ENCODE results near the gene FXR2.
A peak's percentile ranks its signal among the peaks of the same experiment; 100 is the strongest.
"Not testable (repeated sequence)": the region's sequence is repeated elsewhere in the genome, so short reads cannot be mapped to it uniquely, and the experiment has no call there.

The FXR2 gene

DNA sequence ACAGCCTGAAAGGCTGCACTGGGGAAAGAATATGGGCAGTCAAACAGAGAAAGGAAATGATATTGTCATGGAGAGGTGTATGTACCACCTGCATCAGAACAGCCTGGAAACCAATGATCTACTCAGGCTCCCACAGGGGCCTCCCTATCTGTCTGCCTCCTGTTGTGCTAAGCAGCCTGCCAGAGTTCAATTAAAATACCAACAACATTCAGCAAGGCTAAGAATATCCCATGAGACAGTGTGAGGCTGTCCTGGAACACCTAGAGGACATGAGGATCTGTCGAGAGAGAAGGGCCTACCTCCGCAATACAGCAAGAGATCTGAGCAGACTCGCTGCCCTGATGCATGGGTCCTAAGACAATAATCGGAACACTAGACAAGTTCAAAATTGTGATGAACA is 8.4 kb downstream of the FXR2 start:
- Histone ChIP-seq H3K36me3 (ENCODE audit: control insufficient read depth in 1 of 2, insufficient read depth in 2 of 2, low read length in 2 of 2) (peaks cover 25 to 39% of the 10 kb centered on the region in 2 donors), H3K9me3 (ENCODE audit: control insufficient read depth in 1 of 2, low read length in 2 of 2) (no peaks in the 10 kb centered on the region), H3K4me3 (ENCODE audit: low read depth in 1 of 2, low read length in 2 of 2) (no peak overlapping the region), H3K27ac (ENCODE audit: low read length) (no peak overlapping the region), H3K27me3 (ENCODE audit: low read depth, low read length) (no peaks in the 10 kb centered on the region), H3K4me1 (ENCODE audit: control insufficient read depth in 1 of 2, insufficient read depth in 2 of 2, low read length in 2 of 2) (peaks cover 0 to 2% of the 10 kb centered on the region in 2 donors)

DNA sequence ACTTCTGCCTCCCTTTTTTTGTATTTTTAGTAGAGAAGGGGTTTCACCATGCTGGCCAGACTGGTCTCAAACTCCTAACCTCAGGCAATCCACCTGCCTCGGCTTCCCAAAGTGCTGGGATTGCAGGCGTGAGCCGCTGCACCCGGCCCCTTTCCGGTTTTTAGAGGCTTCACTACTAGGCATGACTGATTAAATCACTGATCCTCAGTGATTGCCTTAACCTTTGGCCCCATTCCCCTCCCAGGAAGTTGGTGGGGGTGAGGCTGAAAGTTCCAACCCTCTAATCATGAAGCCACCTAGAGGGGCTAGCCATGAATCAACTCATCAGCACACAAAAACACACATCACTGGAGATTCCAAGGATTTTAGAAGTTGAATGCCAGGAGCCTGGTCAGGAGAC is 17.1 kb downstream of the FXR2 start:
- not testable (repeated sequence) for H3K4me3 ChIP-seq (ENCODE audit: low read depth in 1 of 2, low read length in 2 of 2); H3K27me3 ChIP-seq (ENCODE audit: low read depth, low read length); H3K9me3 ChIP-seq (ENCODE audit: control insufficient read depth in 1 of 2, low read length in 2 of 2); H3K4me1 ChIP-seq (ENCODE audit: control insufficient read depth in 1 of 2, insufficient read depth in 2 of 2, low read length in 2 of 2); H3K27ac ChIP-seq (ENCODE audit: low read length)
- peaks cover 39 to 86% of the 10 kb centered on the region in 2 donors for H3K36me3 ChIP-seq (ENCODE audit: control insufficient read depth in 1 of 2, insufficient read depth in 2 of 2, low read length in 2 of 2)

DNA sequence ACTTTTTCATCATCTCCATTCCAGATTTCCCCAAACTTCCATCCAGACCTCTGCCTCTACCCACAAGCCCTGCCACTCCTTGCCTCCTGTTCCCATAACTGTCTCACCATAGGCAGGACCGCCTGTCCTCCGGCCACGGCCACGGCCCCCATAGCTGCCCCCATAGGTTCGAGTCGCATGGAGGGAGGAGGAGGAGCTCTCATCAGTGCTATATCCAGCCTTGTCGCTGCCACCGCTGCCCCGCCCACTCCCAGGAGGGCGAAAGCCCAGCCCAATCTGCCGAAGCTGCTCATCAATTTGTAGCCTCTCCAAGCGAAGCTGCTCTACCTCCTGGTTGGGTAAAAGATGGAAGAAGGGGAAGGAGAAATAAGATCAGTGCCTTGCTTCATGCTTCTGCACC is 21.4 kb downstream of the FXR2 start:
- Histone ChIP-seq H3K4me1 (ENCODE audit: control insufficient read depth in 1 of 2, insufficient read depth in 2 of 2, low read length in 2 of 2) (peaks cover 0 to 8% of the 10 kb centered on the region in 2 donors), H3K36me3 (ENCODE audit: control insufficient read depth in 1 of 2, insufficient read depth in 2 of 2, low read length in 2 of 2) (peaks cover 42 to 69% of the 10 kb centered on the region in 2 donors), H3K27ac (ENCODE audit: low read length) (no peak overlapping the region), H3K9me3 (ENCODE audit: control insufficient read depth in 1 of 2, low read length in 2 of 2) (no peaks in the 10 kb centered on the region), H3K27me3 (ENCODE audit: low read depth, low read length) (no peaks in the 10 kb centered on the region), H3K4me3 (ENCODE audit: low read depth in 1 of 2, low read length in 2 of 2) (no peak overlapping the region)

DNA sequence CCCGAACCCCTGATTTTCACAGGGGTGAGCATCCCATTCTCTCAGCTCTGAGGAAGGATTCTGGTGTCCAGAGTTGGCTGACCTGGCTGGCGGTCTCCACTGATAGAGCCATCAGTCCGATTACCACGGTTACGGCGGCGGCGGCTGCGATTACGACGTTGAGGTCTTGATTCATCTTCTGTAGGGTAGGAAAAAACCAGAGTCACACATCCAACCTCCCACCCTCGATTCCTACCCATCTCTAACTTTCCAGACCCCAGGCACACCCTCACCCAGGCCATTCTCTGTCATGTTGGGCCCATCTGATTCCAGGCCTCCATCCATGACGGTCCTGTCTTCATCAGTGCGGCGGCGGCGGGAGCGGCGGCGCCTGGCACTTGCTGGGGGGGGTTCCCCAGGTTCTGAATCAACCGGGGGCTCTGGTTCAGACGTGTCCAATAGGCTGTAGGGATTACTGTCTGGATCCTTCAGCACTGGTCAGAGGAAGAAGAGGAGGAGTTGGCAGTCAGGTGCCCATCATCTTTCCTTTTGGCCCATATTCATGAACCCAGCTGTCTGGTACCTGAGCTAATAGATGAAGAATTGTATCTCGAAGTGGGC is 22.2 kb downstream of the FXR2 start:
- no peak overlapping the region for H3K4me3 ChIP-seq (ENCODE audit: low read depth in 1 of 2, low read length in 2 of 2)
- H3K4me1 ChIP-seq (ENCODE audit: control insufficient read depth in 1 of 2, insufficient read depth in 2 of 2, low read length in 2 of 2), result peaks cover 0 to 14% of the 10 kb centered on the region in 2 donors
- H3K27me3 ChIP-seq (ENCODE audit: low read depth, low read length), result no peaks in the 10 kb centered on the region
- H3K27ac ChIP-seq (ENCODE audit: low read length), result no peak overlapping the region
- H3K9me3 ChIP-seq (ENCODE audit: control insufficient read depth in 1 of 2, low read length in 2 of 2), result no peaks in the 10 kb centered on the region
- H3K36me3 ChIP-seq (ENCODE audit: control insufficient read depth in 1 of 2, insufficient read depth in 2 of 2, low read length in 2 of 2), result peaks cover 42 to 67% of the 10 kb centered on the region in 2 donors

DNA sequence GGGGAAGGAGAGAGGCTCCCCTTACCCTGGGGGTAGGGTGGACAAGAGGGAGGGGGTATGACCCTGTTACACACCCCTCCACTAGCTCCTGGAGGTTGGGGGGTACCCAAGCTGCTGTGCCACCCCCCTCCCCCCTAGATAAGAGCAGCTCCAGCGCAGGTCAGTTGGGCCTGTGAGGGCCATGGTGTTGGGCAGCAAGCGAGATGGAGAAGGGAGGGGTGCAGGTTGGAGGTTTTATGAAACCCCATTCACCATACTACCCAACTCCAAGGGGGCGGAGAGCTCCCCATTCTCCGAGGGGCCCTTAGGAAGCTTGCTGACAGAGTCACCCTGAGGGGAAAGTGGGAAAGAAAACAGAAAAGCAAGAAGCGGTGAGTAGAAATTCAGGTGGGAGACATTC is 23.1 kb downstream of the FXR2 start:
- H3K27ac ChIP-seq (ENCODE audit: low read length), result no peak overlapping the region
- no peak overlapping the region for H3K4me3 ChIP-seq (ENCODE audit: low read depth in 1 of 2, low read length in 2 of 2)
- H3K4me1 ChIP-seq (ENCODE audit: control insufficient read depth in 1 of 2, insufficient read depth in 2 of 2, low read length in 2 of 2), result peaks cover 0 to 18% of the 10 kb centered on the region in 2 donors
- H3K9me3 ChIP-seq (ENCODE audit: control insufficient read depth in 1 of 2, low read length in 2 of 2), result no peaks in the 10 kb centered on the region
- no peaks in the 10 kb centered on the region for H3K27me3 ChIP-seq (ENCODE audit: low read depth, low read length)
- peaks cover 50 to 67% of the 10 kb centered on the region in 2 donors for H3K36me3 ChIP-seq (ENCODE audit: control insufficient read depth in 1 of 2, insufficient read depth in 2 of 2, low read length in 2 of 2)

DNA sequence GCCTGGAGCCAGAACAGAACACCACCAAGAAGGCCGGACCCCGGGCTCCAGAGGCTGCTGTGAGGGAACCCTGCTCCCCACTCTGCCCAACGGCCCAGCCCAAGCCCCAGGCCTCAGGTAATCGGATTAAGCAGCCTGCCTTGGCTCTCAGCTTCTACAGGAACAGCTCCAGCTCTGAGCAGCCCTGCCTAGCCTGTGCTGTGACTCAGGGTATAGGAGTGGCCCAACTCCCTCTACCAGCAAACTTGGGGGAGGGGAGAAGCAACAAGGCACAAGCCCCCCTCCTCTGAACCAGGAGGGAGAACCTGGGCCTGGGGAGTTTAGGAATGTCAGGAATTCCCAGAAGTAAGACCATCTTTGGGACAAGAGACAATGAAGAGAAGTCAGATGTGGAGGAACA is 24.0 kb downstream of the FXR2 start:
- no peak overlapping the region for H3K27ac ChIP-seq (ENCODE audit: low read length)
- H3K4me3 ChIP-seq (ENCODE audit: low read depth in 1 of 2, low read length in 2 of 2), result no peak overlapping the region
- peaks cover 47 to 58% of the 10 kb centered on the region in 2 donors for H3K36me3 ChIP-seq (ENCODE audit: control insufficient read depth in 1 of 2, insufficient read depth in 2 of 2, low read length in 2 of 2)
- no peaks in the 10 kb centered on the region for H3K9me3 ChIP-seq (ENCODE audit: control insufficient read depth in 1 of 2, low read length in 2 of 2)
- peaks cover 0 to 23% of the 10 kb centered on the region in 2 donors for H3K4me1 ChIP-seq (ENCODE audit: control insufficient read depth in 1 of 2, insufficient read depth in 2 of 2, low read length in 2 of 2)
- H3K27me3 ChIP-seq (ENCODE audit: low read depth, low read length), result no peaks in the 10 kb centered on the region

DNA sequence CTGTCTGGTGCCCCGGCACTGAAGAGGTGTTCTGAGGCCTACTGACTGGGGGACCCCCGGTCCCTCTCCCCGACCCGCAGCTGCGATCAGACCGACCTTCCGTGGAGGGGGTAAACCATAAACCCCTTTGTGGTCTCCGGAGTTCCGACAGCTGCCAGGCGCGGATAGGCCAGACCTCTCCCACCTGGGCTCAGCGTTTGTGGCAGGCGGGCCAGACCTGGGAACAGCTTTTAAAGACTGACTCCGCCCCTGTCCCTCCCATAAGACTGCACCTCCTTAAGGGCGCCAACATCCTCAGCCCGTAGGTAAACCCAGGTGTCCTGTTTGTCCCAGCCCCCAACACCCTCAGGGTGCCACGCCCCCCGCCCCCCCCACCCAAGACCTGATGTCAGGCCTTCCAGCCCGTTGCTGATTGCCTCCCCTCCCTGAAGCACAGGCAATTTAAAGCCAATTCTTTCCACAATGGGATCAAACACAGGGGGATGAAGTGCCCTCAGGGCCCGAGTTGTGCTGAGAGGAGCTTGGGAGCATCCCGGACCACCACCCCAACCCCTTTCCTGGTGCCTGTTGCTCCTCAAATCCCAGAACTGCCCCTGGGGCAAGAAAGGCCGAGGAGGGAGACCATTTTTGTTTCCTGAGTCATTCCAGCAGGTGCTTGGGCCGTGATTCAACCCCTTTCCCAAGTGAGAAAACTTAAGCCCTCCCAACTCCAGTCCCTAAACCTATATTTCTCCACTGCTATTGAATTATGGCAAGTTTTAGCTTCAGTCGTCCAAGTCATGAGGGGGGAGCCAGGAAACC is 24.6 kb downstream of the FXR2 start, which contains the start of gene SOX15:
Gene SOX15, minus strand, starts transcription at position 204 of the 801 bp plus-strand sequence. CDS start 418 bp downstream, outside the sequence.
- peak within 1 kb of the TSS; percentile 37 to 71 for H3K4me3 ChIP-seq (ENCODE audit: low read depth in 1 of 2, low read length in 2 of 2)
- H3K36me3 ChIP-seq (ENCODE audit: control insufficient read depth in 1 of 2, insufficient read depth in 2 of 2, low read length in 2 of 2), result peaks cover 43 to 52% of the 10 kb centered on the region in 2 donors
- H3K4me1 ChIP-seq (ENCODE audit: control insufficient read depth in 1 of 2, insufficient read depth in 2 of 2, low read length in 2 of 2), result peaks cover 0 to 26% of the 10 kb centered on the region in 2 donors
- H3K27me3 ChIP-seq (ENCODE audit: low read depth, low read length), result no peaks in the 10 kb centered on the region
- H3K9me3 ChIP-seq (ENCODE audit: control insufficient read depth in 1 of 2, low read length in 2 of 2), result no peaks in the 10 kb centered on the region
- no peak within 1 kb of the TSS for H3K27ac ChIP-seq (ENCODE audit: low read length)

DNA sequence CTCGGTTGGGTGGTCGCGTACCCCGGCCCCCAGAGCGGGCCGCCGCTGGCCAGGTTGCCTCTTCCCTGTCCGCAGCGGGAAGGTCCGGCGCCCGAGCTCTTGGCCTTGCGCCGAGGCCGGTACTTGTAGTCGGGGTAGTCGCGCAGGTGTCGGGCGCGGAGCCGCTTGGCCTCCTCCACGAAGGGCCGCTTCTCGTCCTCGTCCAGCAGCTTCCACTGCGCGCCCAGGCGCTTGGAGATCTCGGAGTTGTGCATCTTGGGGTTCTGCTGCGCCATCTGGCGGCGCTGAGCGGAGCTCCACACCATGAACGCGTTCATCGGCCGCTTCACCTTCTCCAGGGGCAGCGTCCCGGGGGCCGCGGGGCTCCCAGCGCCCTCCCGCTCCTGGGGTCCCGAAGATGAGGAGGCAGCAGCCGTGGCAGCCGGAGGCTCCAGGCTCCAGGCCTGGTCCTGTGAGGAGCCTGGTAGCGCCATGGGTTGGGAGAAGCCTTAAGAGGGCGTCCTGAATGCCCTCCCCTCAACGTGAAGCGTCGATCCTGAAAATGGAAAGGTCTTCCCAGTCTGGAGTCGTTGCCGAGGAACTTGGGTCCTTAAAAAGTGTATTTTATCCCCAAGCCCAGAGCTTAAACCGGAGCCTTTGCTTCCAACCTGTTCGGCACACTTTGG is 25.4 kb downstream of the FXR2 start:
- H3K27ac ChIP-seq (ENCODE audit: low read length), result no peak overlapping the region

DNA sequence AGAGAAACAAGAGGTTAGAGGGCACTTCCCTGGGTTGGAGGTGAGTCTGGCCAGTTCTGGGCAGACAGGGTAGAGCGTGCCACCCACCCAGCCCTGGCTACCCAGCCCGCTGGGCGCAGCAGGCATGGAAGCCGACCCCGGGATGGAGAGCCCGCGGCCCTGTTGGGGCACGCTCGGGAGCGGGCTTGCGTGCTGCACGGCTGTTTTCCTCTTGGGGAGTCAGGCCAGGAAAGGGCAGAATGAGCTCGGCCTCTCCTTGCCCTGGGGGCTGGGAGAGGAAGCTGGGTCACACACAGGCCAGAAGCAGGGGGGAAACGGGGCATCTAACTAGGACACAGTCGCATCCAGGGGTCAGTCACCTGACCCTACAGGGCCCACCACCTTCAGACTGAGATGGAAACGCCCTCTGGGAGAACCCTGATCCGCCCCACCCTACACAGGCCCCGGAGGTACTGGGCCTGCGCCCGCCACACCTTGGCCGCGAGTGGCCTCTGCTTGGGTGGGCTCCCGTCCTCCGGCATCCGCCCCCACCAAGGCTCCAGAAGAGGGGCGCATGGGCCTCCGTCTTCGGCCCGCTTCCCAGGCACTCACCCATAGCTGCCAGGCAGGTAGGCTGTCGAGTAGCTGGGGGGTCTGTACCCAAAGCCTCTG is 26.0 kb downstream of the FXR2 start:
- H3K27me3 ChIP-seq (ENCODE audit: low read depth, low read length), result no peaks in the 10 kb centered on the region
- peaks cover 32 to 41% of the 10 kb centered on the region in 2 donors for H3K36me3 ChIP-seq (ENCODE audit: control insufficient read depth in 1 of 2, insufficient read depth in 2 of 2, low read length in 2 of 2)
- no peak overlapping the region for H3K27ac ChIP-seq (ENCODE audit: low read length)
- peak overlapping the region; percentile 37 to 71 for H3K4me3 ChIP-seq (ENCODE audit: low read depth in 1 of 2, low read length in 2 of 2)
- H3K9me3 ChIP-seq (ENCODE audit: control insufficient read depth in 1 of 2, low read length in 2 of 2), result no peaks in the 10 kb centered on the region
- H3K4me1 ChIP-seq (ENCODE audit: control insufficient read depth in 1 of 2, insufficient read depth in 2 of 2, low read length in 2 of 2), result peaks cover 0 to 36% of the 10 kb centered on the region in 2 donors

More for the DNA sequence above, 25.4 kb downstream of the FXR2 start:
- Histone ChIP-seq H3K36me3 (ENCODE audit: control insufficient read depth in 1 of 2, insufficient read depth in 2 of 2, low read length in 2 of 2) (peaks cover 39 to 45% of the 10 kb centered on the region in 2 donors), H3K4me3 (ENCODE audit: low read depth in 1 of 2, low read length in 2 of 2) (peak overlapping the region; percentile 37 to 71), H3K9me3 (ENCODE audit: control insufficient read depth in 1 of 2, low read length in 2 of 2) (no peaks in the 10 kb centered on the region), H3K4me1 (ENCODE audit: control insufficient read depth in 1 of 2, insufficient read depth in 2 of 2, low read length in 2 of 2) (peaks cover 0 to 34% of the 10 kb centered on the region in 2 donors), H3K27me3 (ENCODE audit: low read depth, low read length) (no peaks in the 10 kb centered on the region)

DNA sequence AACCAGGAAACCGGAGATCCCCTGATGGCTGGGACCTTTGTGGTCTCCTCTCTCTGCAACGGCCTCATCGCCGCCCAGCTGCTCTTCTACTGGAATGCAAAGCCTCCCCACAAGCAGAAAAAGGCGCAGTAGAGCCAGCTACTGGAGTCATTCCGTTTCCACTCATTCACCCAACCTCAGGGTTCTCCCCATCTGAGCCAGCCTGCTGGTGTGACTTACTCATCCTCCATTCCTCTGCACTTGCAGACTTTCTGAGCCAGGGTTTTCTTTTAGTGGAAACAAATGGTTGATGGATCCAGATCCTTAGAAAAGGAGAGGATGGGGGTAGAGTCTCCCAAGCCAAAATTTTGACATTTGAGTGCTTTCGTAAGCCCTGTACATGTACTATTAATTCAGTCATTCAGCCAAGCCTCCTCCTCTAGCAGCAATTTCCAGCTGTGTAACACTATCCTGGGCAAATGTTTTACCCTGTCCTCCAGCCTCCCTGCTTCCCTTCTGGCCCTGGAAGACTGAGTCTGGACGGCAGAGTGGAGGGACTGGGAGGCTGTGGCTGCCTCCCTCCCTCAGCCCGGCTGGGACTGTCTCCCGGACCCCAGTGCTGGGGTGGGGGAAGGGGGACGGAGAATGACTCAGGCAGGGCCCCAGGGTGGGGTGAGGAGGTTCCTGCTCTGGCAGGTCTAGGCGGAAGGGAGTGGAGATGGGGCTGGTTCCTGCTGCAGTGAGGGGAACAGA is 27.1 kb downstream of the FXR2 start:
- H3K9me3 ChIP-seq (ENCODE audit: control insufficient read depth in 1 of 2, low read length in 2 of 2), result no peaks in the 10 kb centered on the region
- H3K36me3 ChIP-seq (ENCODE audit: control insufficient read depth in 1 of 2, insufficient read depth in 2 of 2, low read length in 2 of 2), result peaks cover 23 to 30% of the 10 kb centered on the region in 2 donors
- H3K4me1 ChIP-seq (ENCODE audit: control insufficient read depth in 1 of 2, insufficient read depth in 2 of 2, low read length in 2 of 2), result peaks cover 0 to 44% of the 10 kb centered on the region in 2 donors
- no peaks in the 10 kb centered on the region for H3K27me3 ChIP-seq (ENCODE audit: low read depth, low read length)
- H3K4me3 ChIP-seq (ENCODE audit: low read depth in 1 of 2, low read length in 2 of 2), result peak overlapping the region in 1 of 2 donors; percentile 71
- H3K27ac ChIP-seq (ENCODE audit: low read length), result peak overlapping the region; percentile 56

Data from muscle layer of duodenum (tissue), 2 donors.